Body of pancreas (tissue), 4 donors: ENCODE data around the gene NRXN2.

Source experiments
- CTCF ChIP-seq, 7 experiments: fragments of 450-650 bp in 4 of 7; fragments of 200-600 bp in 3 of 7; sonication (generic) in 3 of 7; IDR thresholded peaks; one replicate each; pipeline ENCODE4 v1.5.1; 2016 to 2019; ENCODE audit warnings: antibody characterized with exemption in 7 of 7
- POLR2A ChIP-seq, 3 donors: fragments of 450-650 bp; IDR thresholded peaks; one replicate each; pipeline ENCODE4 v1.6.1; 2016; ENCODE audit warnings: antibody characterized with exemption in 3 of 3, mild to moderate bottlenecking in 2 of 3

GRCh38 chr11:64609436-64610047, 113.5 kb downstream of the NRXN2 start:
- TF ChIP-seq POLR2A (IDR thresholded peaks at IDR 0.05) = no peak
- TF ChIP-seq CTCF (IDR thresholded peaks at IDR 0.05) = no peak
